ENCODE data around the gene SBK3. TPM values are rescaled to one million over a fixed set of nuclear protein-coding genes. Genes with fewer than 3 reads are reported as not detected.
A peak's percentile ranks its signal among the peaks of the same experiment; 100 is the strongest.

SBK3 gene
- total RNA-seq, 1 experiment from 2014 or later: 4.0 TPM

- BruUV-seq (replicated peaks): no TSS peak
- POLR2A ChIA-PET: interaction anchor here (0.6 kb wide), 2 partner anchors 9 to 132 kb away, joined by 3 read pairs; no protein-coding TSS in a partner anchor
Measured at GRCh38 chr19:55525289-55526101, 19.8 kb downstream of the SBK3 start.

GRCh38 chr19:55520691-55521292, 24.6 kb downstream of the SBK3 start:
- ATAC-seq (no peak), DNase-seq (ENCODE audit: low read depth, low spot score) (no peak)
- POLR2A ChIA-PET: no interaction called here
- intact Hi-C loops (cut with micrococcal nuclease; ENCODE audit: unreplicated experiment) (no loop called here), in situ Hi-C loops (cut with HindIII; ENCODE audit: low pct_unique_long_range_greater_than_20kb, low sequenced_read_pairs) (no loop called here)
- no peaks in the 10 kb centered on the region for H3K27me3 ChIP-seq (ENCODE audit: control insufficient read depth, insufficient read depth, low read length)
- H3K4me1 ChIP-seq (ENCODE audit: control insufficient read depth, insufficient read depth, low read length): peaks cover 10% of the 10 kb centered on the region
- no peak overlapping the region for H3K4me3 ChIP-seq (ENCODE audit: low read depth in 2 of 2, low read length in 2 of 2)
- H3K27ac ChIP-seq (ENCODE audit: low read length): no peak overlapping the region
- CTCF ChIA-PET: no interaction called here
- no TSS peak for BruUV-seq (replicated peaks)
- TF ChIP-seq SIN3A (IDR thresholded peaks at IDR 0.05; ENCODE audit: borderline replicate concordance, insufficient read depth, low read depth, low read length) (no peak), POLR2AphosphoS5 (IDR thresholded peaks at IDR 0.05; ENCODE audit: low read depth, low read length) (no peak), REST (IDR thresholded peaks at IDR 0.05; ENCODE audit: insufficient read depth in 1 of 2, low read depth in 2 of 2, low read length in 1 of 2) (no peak), CTCF (IDR thresholded peaks at IDR 0.05) (no peak)
- no peaks in the 10 kb centered on the region for H3K36me3 ChIP-seq (ENCODE audit: control insufficient read depth, insufficient read depth, low read length)
- H3K9me3 ChIP-seq (ENCODE audit: control insufficient read depth, insufficient read depth, low read depth, low read length): no peaks in the 10 kb centered on the region

More at GRCh38 chr19:55525289-55526101, 19.8 kb downstream of the SBK3 start:
- H3K36me3 ChIP-seq (ENCODE audit: control insufficient read depth, insufficient read depth, low read length): no peaks in the 10 kb centered on the region
- CTCF ChIA-PET: interaction anchor here (0.5 kb wide), 1 partner anchor 120 kb away, joined by 3 read pairs; no protein-coding TSS in a partner anchor
- DNase-seq (ENCODE audit: low read depth, low spot score) (no peak), ATAC-seq (peak; percentile 55)
- no peak overlapping the region for H3K27ac ChIP-seq (ENCODE audit: low read length)
- no peak overlapping the region for H3K4me3 ChIP-seq (ENCODE audit: low read depth in 2 of 2, low read length in 2 of 2)
- peaks cover 27% of the 10 kb centered on the region for H3K4me1 ChIP-seq (ENCODE audit: control insufficient read depth, insufficient read depth, low read length)
- TF ChIP-seq REST (IDR thresholded peaks at IDR 0.05; ENCODE audit: insufficient read depth in 1 of 2, low read depth in 2 of 2, low read length in 1 of 2) (no peak), SIN3A (IDR thresholded peaks at IDR 0.05; ENCODE audit: borderline replicate concordance, insufficient read depth, low read depth, low read length) (no peak)
- H3K27me3 ChIP-seq (ENCODE audit: control insufficient read depth, insufficient read depth, low read length): no peaks in the 10 kb centered on the region
- no peaks in the 10 kb centered on the region for H3K9me3 ChIP-seq (ENCODE audit: control insufficient read depth, insufficient read depth, low read depth, low read length)
- in situ Hi-C loops (cut with HindIII; ENCODE audit: low pct_unique_long_range_greater_than_20kb, low sequenced_read_pairs): no loop called here
- intact Hi-C loops (cut with micrococcal nuclease; ENCODE audit: unreplicated experiment): no loop called here
